HCT116 (cell line): ENCODE results near the gene GALNT13. TPM values are rescaled to one million over a fixed set of nuclear protein-coding genes. Genes with fewer than 3 reads are reported as not detected.

ENCODE experiments used
- ATAC-seq: fragments of 200-7000 bp; cut with Tn5 transposase; 2 replicates; pipeline ENCODE4 v1.9.1; 2020; ENCODE audit warnings: mild to moderate bottlenecking, moderate library complexity
- BruUV-seq: library from RNA; stranded (reverse); fragments of 400-500 nt; replicated peaks from 2 replicates; lab custom pipeline; 2021; lab: Mats Ljungman, UMichigan
- CTCF ChIA-PET: fragments of 300-600 bp; sonication (Branson Sonifier 250); formaldehyde crosslinking; loops from one replicate; lab custom pipeline; 2021; ENCODE audit warnings: antibody characterized with exemption; lab: Charles Lee
- POLR2A ChIA-PET: fragments of 300-600, 350-600 bp; sonication (Branson Sonifier 250); formaldehyde crosslinking; loops from one replicate; lab custom pipeline; 2021; ENCODE audit warnings: antibody characterized with exemption; lab: Charles Lee
- RAD21 ChIA-PET, 2 experiments: fragments of 300-600 bp; sonication (Branson Sonifier 250); formaldehyde crosslinking; loops; one replicate each; lab custom pipeline; 2023; ENCODE audit warnings: low total read pairs in 2 of 2; ENCODE audit not compliant: uncharacterized antibody in 2 of 2, unreplicated experiment in 2 of 2, low non-redundant PET in 1 of 2; lab: Charles Lee
- DNase-seq: peaks from one replicate; pipeline ENCODE4 v3.0.0-alpha.2; 2010; ENCODE audit warnings: low read depth, low spot score
- H2AFZ ChIP-seq: fragments of 200-600 bp; shearing (Covaris generic), sonication (generic); 2 replicates; pipeline ENCODE4 v1.6.1; 2017; ENCODE audit warnings: low read depth, mixed run types, mixed read lengths, antibody characterized with exemption, low read length; ENCODE audit not compliant: poor library complexity, severe bottlenecking
- H3K27ac ChIP-seq: 2 replicates; pipeline ENCODE4 v1.5.1; 2012; ENCODE audit warnings: low read depth, low read length
- H3K27me3 ChIP-seq: fragments of 200-600 bp; sonication (generic); 2 replicates; pipeline ENCODE4 v1.6.1; 2016; ENCODE audit warnings: mixed run types, low read length, mixed read lengths; ENCODE audit not compliant: insufficient read depth
- H3K36me3 ChIP-seq, 2 experiments: fragments of 200-500 bp in 1 of 2; fragments of 200-600 bp in 1 of 2; sonication (Bioruptor generic) in 1 of 2; sonication (generic) in 1 of 2; 2 replicates each; pipeline versions ENCODE4 v1.5.1 to v1.6.1; 2014 to 2016; ENCODE audit warnings: low read length in 2 of 2, inconsistent platforms in 1 of 2, mixed read lengths in 1 of 2, mixed run types in 1 of 2; ENCODE audit not compliant: insufficient read depth in 2 of 2, control insufficient read depth in 1 of 2
- H3K4me1 ChIP-seq, 2 experiments: fragments of 200-600 bp in 1 of 2; sonication (generic) in 1 of 2; 2 replicates each; pipeline versions ENCODE4 v1.5.1 to v1.6.1; 2012 to 2017; ENCODE audit warnings: low read length in 2 of 2, inconsistent platforms in 1 of 2, mild to moderate bottlenecking in 1 of 2, mixed read lengths in 1 of 2, mixed run types in 1 of 2, moderate library complexity in 1 of 2; ENCODE audit not compliant: insufficient read depth in 2 of 2, control insufficient read depth in 1 of 2
- H3K4me2 ChIP-seq: fragments of 200-600 bp; sonication (generic); 2 replicates; pipeline ENCODE4 v1.6.1; 2017; ENCODE audit warnings: mixed run types, low read length, mixed read lengths
- H3K4me3 ChIP-seq, 2 experiments: fragments of 200-600 bp in 1 of 2; sonication (generic) in 1 of 2; replicated peaks in 1 of 2; 2 replicates each; pipeline ENCODE4 v1.5.1; 2011 to 2016; ENCODE audit warnings: low read length in 2 of 2, control low read depth in 1 of 2, low read depth in 1 of 2, mild to moderate bottlenecking in 1 of 2, mixed read lengths in 1 of 2, mixed run types in 1 of 2
- H3K79me2 ChIP-seq: fragments of 200-600 bp; sonication (generic); 2 replicates; pipeline ENCODE4 v1.6.1; 2017; ENCODE audit warnings: mild to moderate bottlenecking, mixed run types, low read length, moderate library complexity, mixed read lengths; ENCODE audit not compliant: insufficient read depth
- H3K9ac ChIP-seq: fragments of 200-600 bp; sonication (generic); 2 replicates; pipeline ENCODE4 v1.6.1; 2016; ENCODE audit warnings: low read length, mixed read lengths
- H3K9me2 ChIP-seq: fragments of 200-600 bp; sonication (generic), shearing (Covaris generic); 2 replicates; pipeline ENCODE4 v1.6.1; 2017; ENCODE audit warnings: mixed run types, mild to moderate bottlenecking, moderate library complexity; ENCODE audit not compliant: insufficient read depth
- H3K9me3 ChIP-seq, 2 experiments: fragments of 200-500 bp in 1 of 2; fragments of 200-600 bp in 1 of 2; sonication (Bioruptor generic) in 1 of 2; sonication (generic) in 1 of 2; 2 replicates each; pipeline ENCODE4 v1.6.1; 2014 to 2017; ENCODE audit warnings: low read length in 2 of 2, mixed read lengths in 2 of 2, inconsistent platforms in 1 of 2, low read depth in 1 of 2, mild to moderate bottlenecking in 1 of 2, mixed run types in 1 of 2, moderate library complexity in 1 of 2; ENCODE audit not compliant: control insufficient read depth in 1 of 2, insufficient read depth in 1 of 2
- H4K20me1 ChIP-seq: fragments of 200-600 bp; sonication (generic), shearing (Covaris generic); 2 replicates; pipeline ENCODE4 v1.6.1; 2017; ENCODE audit warnings: mixed run types, mild to moderate bottlenecking, moderate library complexity; ENCODE audit not compliant: insufficient read depth
- ATF3 ChIP-seq: IDR thresholded peaks from 2 replicates; pipeline ENCODE4 v1.6.1; 2012
- CBX3 ChIP-seq: IDR thresholded peaks from 2 replicates; pipeline ENCODE4 v1.6.1; 2012; ENCODE audit warnings: low read depth
- CEBPB ChIP-seq: IDR thresholded peaks from 2 replicates; pipeline ENCODE4 v1.6.1; 2012; ENCODE audit warnings: low read depth
- ELF1 ChIP-seq: IDR thresholded peaks from 2 replicates; pipeline ENCODE4 v1.6.1; 2012; ENCODE audit warnings: low read depth, borderline replicate concordance
- EZH2 ChIP-seq: fragments of 200-600 bp; sonication (generic); IDR thresholded peaks from 2 replicates; pipeline ENCODE4 v1.6.1; 2017; ENCODE audit warnings: antibody characterized with exemption, mixed run types
- EZH2phosphoT487 ChIP-seq: fragments of 200-600 bp; IDR thresholded peaks from 2 replicates; pipeline ENCODE4 v1.6.1; 2018; ENCODE audit warnings: antibody characterized with exemption, borderline replicate concordance
- FOSL1 ChIP-seq: IDR thresholded peaks from 2 replicates; pipeline ENCODE4 v1.6.1; 2012; ENCODE audit warnings: low read depth
- JUND ChIP-seq: IDR thresholded peaks from 2 replicates; pipeline ENCODE4 v1.6.1; 2012
- POLR2A ChIP-seq: IDR thresholded peaks from 2 replicates; pipeline ENCODE4 v1.7.0; 2011; ENCODE audit warnings: borderline replicate concordance; ENCODE audit not compliant: insufficient read depth, insufficient read length; ENCODE audit errors: extremely low read depth
- POLR2AphosphoS5 ChIP-seq: IDR thresholded peaks from 2 replicates; pipeline ENCODE4 v1.6.1; 2011; ENCODE audit warnings: mild to moderate bottlenecking, low read depth, low read length, moderate library complexity
- REST ChIP-seq: IDR thresholded peaks from 2 replicates; pipeline ENCODE4 v1.6.1; 2012; ENCODE audit warnings: low read depth
- SIN3A ChIP-seq: IDR thresholded peaks from 2 replicates; pipeline ENCODE4 v1.6.1; 2012; ENCODE audit warnings: low read depth
- SRF ChIP-seq: IDR thresholded peaks from 2 replicates; pipeline ENCODE4 v1.6.1; 2012; ENCODE audit warnings: low read depth
- ZBTB33 ChIP-seq: IDR thresholded peaks from 2 replicates; pipeline ENCODE4 v1.6.1; 2011; ENCODE audit warnings: mild to moderate bottlenecking, low read length, moderate library complexity; ENCODE audit not compliant: insufficient replicate concordance; ENCODE audit errors: extremely low read depth
- ZNF274 ChIP-seq: fragments of 200-500 bp; sonication (Bioruptor generic); IDR thresholded peaks from 2 replicates; pipeline ENCODE4 v1.6.1; 2014; ENCODE audit warnings: mild to moderate bottlenecking, low read depth, low read length, inconsistent platforms
- intact Hi-C: fragments of 100-400 bp; cut with micrococcal nuclease; formaldehyde crosslinking; loops from 2 replicates; pipeline ENCODE4 v1.10.0; 2022
- total RNA-seq: library from RNA; stranded (reverse); gene quantifications from one replicate; pipeline ENCODE4 v1.2.1, GENCODE V29; 2021; ENCODE audit not compliant: unreplicated experiment

The GALNT13 gene
- total RNA-seq, 1 experiment from 2014 or later: 0.44 TPM

- RAD21 ChIA-PET: no interaction called here
- Histone ChIP-seq H3K4me1 (no peaks in the 10 kb centered on the region), H3K27ac (no peak overlapping the region), H3K79me2 (no peaks in the 10 kb centered on the region), H3K9me3 (no peaks in the 10 kb centered on the region), H3K4me2 (no peak overlapping the region), H3K36me3 (no peaks in the 10 kb centered on the region), H3K27me3 (no peaks in the 10 kb centered on the region), H4K20me1 (no peaks in the 10 kb centered on the region), H3K9ac (no peak overlapping the region), H2AFZ (no peak overlapping the region), H3K4me3 (no peak overlapping the region), H3K9me2 (no peaks in the 10 kb centered on the region)
- no TSS peak for BruUV-seq
- POLR2A ChIA-PET: no interaction called here
- TF ChIP-seq ELF1 (no peak), EZH2phosphoT487 (no peak), SIN3A (no peak), JUND (no peak), CEBPB (no peak), ZBTB33 (no peak), POLR2A (no peak), EZH2 (no peak), ZNF274 (no peak), REST (no peak), POLR2AphosphoS5 (no peak), SRF (no peak), CBX3 (no peak), FOSL1 (no peak), ATF3 (no peak)
- CTCF ChIA-PET: no interaction called here
- ATAC-seq (no peak), DNase-seq (no peak)
- intact Hi-C loops: no loop called here
Observed at GRCh38 chr2:154242687-154243086, 371.0 kb downstream of the GALNT13 start.
